SK-N-SH treated with all-trans-retinoic acid at 6 μM for 48 hours (cell line): ENCODE measurements around the gene KCNH2.

Source experiments
- ARNTL ChIP-seq: fragments of 450-650 bp; formaldehyde crosslinking; IDR thresholded peaks from 2 replicates; pipeline ENCODE4 v1.5.0; 2020; ENCODE audit warnings: low read depth, mild to moderate bottlenecking, moderate library complexity, borderline replicate concordance
- CSRNP3 ChIP-seq: fragments of 250-450 bp; sonication (Bioruptor Pico); IDR thresholded peaks from 2 replicates; pipeline ENCODE4 v1.5.1; 2021; ENCODE audit warnings: mild to moderate bottlenecking, moderate library complexity
- PATZ1 ChIP-seq: fragments of 250-450 bp; sonication (Bioruptor Pico); IDR thresholded peaks from 2 replicates; pipeline ENCODE4 v1.8.0; 2020; ENCODE audit warnings: mild to moderate bottlenecking, moderate library complexity, borderline replicate concordance
- TSHZ2 ChIP-seq: fragments of 250-450 bp; sonication (Bioruptor Pico); IDR thresholded peaks from 2 replicates; pipeline ENCODE4 v1.5.0; 2020; ENCODE audit warnings: mild to moderate bottlenecking, moderate library complexity
- ZC3H10 ChIP-seq: fragments of 250-450 bp; sonication (Bioruptor Pico); IDR thresholded peaks from 2 replicates; pipeline ENCODE4 v1.5.1; 2021; ENCODE audit warnings: mild to moderate bottlenecking, moderate library complexity
- ZFP30 ChIP-seq: fragments of 450-650 bp; formaldehyde crosslinking; IDR thresholded peaks from 2 replicates; pipeline ENCODE4 v1.5.0; 2022; ENCODE audit warnings: mild to moderate bottlenecking, moderate library complexity

- no peak for TF ChIP-seq ZFP30 (CRISPR knock-in tag)
- no peak for TF ChIP-seq ARNTL (CRISPR knock-in tag)
- TF ChIP-seq TSHZ2: no peak
- no peak for TF ChIP-seq PATZ1 (CRISPR knock-in tag)
- no peak for TF ChIP-seq ZC3H10
- TF ChIP-seq CSRNP3 (CRISPR knock-in tag): no peak
Observed at GRCh38 chr7:150953061-150953997, 24.8 kb downstream of the KCNH2 start.
